D721Med (cell line): ENCODE data around the gene USF2.

ENCODE experiments used
- DNase-seq: peaks from one replicate; pipeline ENCODE4 v3.0.0; 2011; ENCODE audit warnings: low spot score; ENCODE audit not compliant: insufficient read length
- FAIRE-seq: peaks from 2 replicates; lab custom pipeline; 2011; peaks lifted over from hg19 to GRCh38; lab: Jason Lieb, UNC
- CTCF ChIP-seq: IDR thresholded peaks from 2 replicates; pipeline ENCODE4 v1.5.1; 2012; ENCODE audit warnings: mild to moderate bottlenecking, control low read depth; ENCODE audit not compliant: insufficient read depth; ENCODE audit errors: missing control alignments

The USF2 gene

GRCh38 chr19:35298561-35298972 lies 29.8 kb downstream of the USF2 start:
- no peak for TF ChIP-seq CTCF
- no peak for DNase-seq
- FAIRE-seq = no peak

GRCh38 chr19:35299523-35300338 lies 31.0 kb downstream of the USF2 start:
- no peak for DNase-seq
- no peak for FAIRE-seq
- no peak for TF ChIP-seq CTCF

- TF ChIP-seq CTCF = no peak
- no peak for FAIRE-seq
- no peak for DNase-seq
Measured at GRCh38 chr19:35300339-35300649, 31.5 kb downstream of the USF2 start.

GRCh38 chr19:35301961-35302360 lies 33.2 kb downstream of the USF2 start:
- FAIRE-seq (no peak), DNase-seq (no peak)
- no peak for TF ChIP-seq CTCF

- DNase-seq = no peak
- TF ChIP-seq CTCF = no peak
- FAIRE-seq = no peak
Measured at GRCh38 chr19:35302446-35302845, 33.7 kb downstream of the USF2 start.

- FAIRE-seq (no peak), DNase-seq (no peak)
- TF ChIP-seq CTCF = no peak
Measured at GRCh38 chr19:35303357-35303915, 34.7 kb downstream of the USF2 start.

- no peak for TF ChIP-seq CTCF
- no peak for FAIRE-seq
- no peak for DNase-seq
Measured at GRCh38 chr19:35304036-35304435, 35.3 kb downstream of the USF2 start.
